Measurements from ENCODE around the gene STK16. TPM values are rescaled to one million over a fixed set of nuclear protein-coding genes. Genes with fewer than 3 reads are reported as not detected.

The STK16 gene
- total RNA-seq, 1 experiment from 2014 or later, result 21.6 TPM

- no peak overlapping the region for H3K56ac ChIP-seq (ENCODE audit: insufficient read length, low read depth, low read length)
- H2BK20ac ChIP-seq (ENCODE audit: low read depth, low read length, poor library complexity, severe bottlenecking), result no peak overlapping the region
- H3K4ac ChIP-seq (ENCODE audit: low read depth, low read length), result no peak overlapping the region
- H2BK12ac ChIP-seq (ENCODE audit: insufficient read length, low read depth, low read length), result no peak overlapping the region
- peaks cover 4% of the 10 kb centered on the region for H3K23me2 ChIP-seq (ENCODE audit: insufficient read length, low read depth, low read length, poor library complexity, severe bottlenecking)
- H3K18ac ChIP-seq (ENCODE audit: insufficient read length, low read depth, low read length), result no peak overlapping the region
- H4K8ac ChIP-seq (replicated peaks; ENCODE audit: insufficient read length, low read depth, low read length), result no peak overlapping the region
- no peak overlapping the region for H4K91ac ChIP-seq (ENCODE audit: insufficient read length, low read depth, low read length)
- no peak overlapping the region for H2AK5ac ChIP-seq (ENCODE audit: insufficient read length, low read length)
- peaks cover 1% of the 10 kb centered on the region for H3K27me3 Mint-ChIP-seq (ENCODE audit: low read depth)
- no peak overlapping the region for H3K27ac ChIP-seq (ENCODE audit: insufficient read length, low read depth, low read length)
- H3K9me3 Mint-ChIP-seq, result peaks cover under 1% of the 10 kb centered on the region in 2 experiments; a peak in 3 of 5 replicates
- peak overlapping the region in 1 of 3 experiments; percentile 48; a peak in 1 of 7 replicates for H3K27ac Mint-ChIP-seq
- H4K5ac ChIP-seq (ENCODE audit: insufficient read length, low read depth, low read length), result no peak overlapping the region
- no peaks in the 10 kb centered on the region for H3K79me2 ChIP-seq (ENCODE audit: insufficient read depth, low read length)
- TF ChIP-seq CTCF (conservative IDR thresholded peaks at IDR 0.05), result no peak
- H3K9ac ChIP-seq (ENCODE audit: extremely low read depth, insufficient read length, low read length), result no peak overlapping the region
- DNase-seq, result no peak
- H3K9me3 ChIP-seq (ENCODE audit: control insufficient read depth, low read depth, low read length), result no peaks in the 10 kb centered on the region
- H4K20me1 ChIP-seq (ENCODE audit: control insufficient read depth, insufficient read depth, insufficient read length), result no peaks in the 10 kb centered on the region
- peaks cover 8 to 13% of the 10 kb centered on the region in 2 experiments for H3K4me1 Mint-ChIP-seq
- peaks cover 12 to 67% (median 53%) of the 10 kb centered on the region in 3 experiments for H3K36me3 Mint-ChIP-seq (ENCODE audit: insufficient read depth in 1 of 3, low read depth in 3 of 3)
- H3T11ph ChIP-seq (ENCODE audit: low read length), result no peak overlapping the region
- H3K23ac ChIP-seq (ENCODE audit: insufficient read length, low read depth, low read length), result no peak overlapping the region
- H3K14ac ChIP-seq (ENCODE audit: insufficient read depth, low read length), result no peak overlapping the region
- H3K4me3 Mint-ChIP-seq, result no peak overlapping the region
- no peaks in the 10 kb centered on the region for H3K27me3 ChIP-seq (ENCODE audit: insufficient read depth, low read length)
- H3K79me1 ChIP-seq (ENCODE audit: insufficient read depth, low read depth, low read length, poor library complexity, severe bottlenecking), result no peaks in the 10 kb centered on the region
- no CpG with 5 or more reads among the region's 18 CpGs for WGBS (ENCODE audit: extremely low coverage, insufficient read length, low lambda C conversion rate)
- H3K4me1 ChIP-seq (ENCODE audit: insufficient read depth, low read length), result no peaks in the 10 kb centered on the region
- H2BK15ac ChIP-seq (ENCODE audit: low read depth, low read length), result no peak overlapping the region
- H2BK5ac ChIP-seq (ENCODE audit: insufficient read length, low read length), result no peak overlapping the region
- no peak overlapping the region for H3K4me2 ChIP-seq (ENCODE audit: insufficient read depth, insufficient read length, low read length)
- H2BK120ac ChIP-seq (ENCODE audit: low read depth, low read length, poor library complexity, severe bottlenecking), result no peak overlapping the region
- H2AFZ ChIP-seq (ENCODE audit: low read length), result no peak overlapping the region
These were observed 35.8 kb upstream of the STK16 start for GRCh38 chr2:219209236-219210195.
